C4-2B (cell line): Measurements from ENCODE around the gene ACTR8.

Source experiments
- ZFX ChIP-seq: fragments of 450-650 bp; IDR thresholded peaks from 2 replicates; pipeline ENCODE4 v1.6.1; 2017
- TF ChIP-seq, protein P1 (sequence below): fragments of 450-650 bp; conservative IDR thresholded peaks from 2 replicates; pipeline ENCODE4 v1.5.1; 2017; ENCODE audit warnings: mild to moderate bottlenecking

GRCh38 chr3:53843195-53844177 lies 38.5 kb downstream of the ACTR8 start:
- TF ChIP-seq, protein P1, sequence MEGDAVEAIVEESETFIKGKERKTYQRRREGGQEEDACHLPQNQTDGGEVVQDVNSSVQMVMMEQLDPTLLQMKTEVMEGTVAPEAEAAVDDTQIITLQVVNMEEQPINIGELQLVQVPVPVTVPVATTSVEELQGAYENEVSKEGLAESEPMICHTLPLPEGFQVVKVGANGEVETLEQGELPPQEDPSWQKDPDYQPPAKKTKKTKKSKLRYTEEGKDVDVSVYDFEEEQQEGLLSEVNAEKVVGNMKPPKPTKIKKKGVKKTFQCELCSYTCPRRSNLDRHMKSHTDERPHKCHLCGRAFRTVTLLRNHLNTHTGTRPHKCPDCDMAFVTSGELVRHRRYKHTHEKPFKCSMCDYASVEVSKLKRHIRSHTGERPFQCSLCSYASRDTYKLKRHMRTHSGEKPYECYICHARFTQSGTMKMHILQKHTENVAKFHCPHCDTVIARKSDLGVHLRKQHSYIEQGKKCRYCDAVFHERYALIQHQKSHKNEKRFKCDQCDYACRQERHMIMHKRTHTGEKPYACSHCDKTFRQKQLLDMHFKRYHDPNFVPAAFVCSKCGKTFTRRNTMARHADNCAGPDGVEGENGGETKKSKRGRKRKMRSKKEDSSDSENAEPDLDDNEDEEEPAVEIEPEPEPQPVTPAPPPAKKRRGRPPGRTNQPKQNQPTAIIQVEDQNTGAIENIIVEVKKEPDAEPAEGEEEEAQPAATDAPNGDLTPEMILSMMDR: no peak
- no peak for TF ChIP-seq ZFX
